Activated gamma-delta T cell treated with anti-CD3 and anti-CD28 coated beads, Interleukin-2, amount 50 U/mL, for 16 hours (primary cell): ENCODE results near the gene SUPT20HL2.
"Not testable (repeated sequence)": the region's sequence is repeated elsewhere in the genome, so short reads cannot be mapped to it uniquely, and the experiment has no call there.

Experiments used
- DNase-seq: peaks from one replicate; pipeline ENCODE4 v3.0.0-alpha.2; 2020; ENCODE audit warnings: low read depth

SUPT20HL2 gene

GRCh38 chrX:24314019-24314635 lies at the start of gene SUPT20HL2:
TSS of gene SUPT20HL2 (minus strand) at chrX:24314069. CDS start at chrX:24313315, 754 bp downstream.
- DNase-seq = no peak

GRCh38 chrX:24362089-24362745 lies 48.3 kb upstream of the SUPT20HL2 start:
- DNase-seq = not testable (repeated sequence)

- DNase-seq = no peak
Measured at GRCh38 chrX:24360272-24360671, 46.4 kb upstream of the SUPT20HL2 start, which contains the start of gene SUPT20HL1. TSS of gene SUPT20HL1 (plus strand) at chrX:24360639. CDS start at chrX:24362761, 2,122 bp downstream.

- DNase-seq = no peak
Measured at GRCh38 chrX:24357106-24357505, 43.2 kb upstream of the SUPT20HL2 start.

DNA sequence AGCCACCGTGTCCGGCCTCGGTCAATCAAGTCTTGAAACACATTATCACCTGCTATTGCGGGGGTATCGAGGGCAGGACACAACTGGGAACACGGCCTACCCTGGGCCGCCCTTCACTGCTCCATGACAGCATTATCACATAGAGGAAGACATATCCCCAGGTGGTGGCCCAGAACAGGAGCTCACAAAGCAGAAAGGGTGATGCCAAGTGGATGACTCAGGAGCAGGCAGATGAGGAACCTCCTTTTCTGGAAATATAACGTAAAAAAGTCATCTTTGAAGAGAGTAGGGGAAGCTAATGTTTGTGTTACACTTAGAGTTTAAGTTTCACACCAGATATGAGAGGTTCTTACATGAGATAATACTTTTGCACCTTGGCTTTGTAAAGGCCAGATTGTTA lies 41.2 kb upstream of the SUPT20HL2 start:
- no peak for DNase-seq

DNA sequence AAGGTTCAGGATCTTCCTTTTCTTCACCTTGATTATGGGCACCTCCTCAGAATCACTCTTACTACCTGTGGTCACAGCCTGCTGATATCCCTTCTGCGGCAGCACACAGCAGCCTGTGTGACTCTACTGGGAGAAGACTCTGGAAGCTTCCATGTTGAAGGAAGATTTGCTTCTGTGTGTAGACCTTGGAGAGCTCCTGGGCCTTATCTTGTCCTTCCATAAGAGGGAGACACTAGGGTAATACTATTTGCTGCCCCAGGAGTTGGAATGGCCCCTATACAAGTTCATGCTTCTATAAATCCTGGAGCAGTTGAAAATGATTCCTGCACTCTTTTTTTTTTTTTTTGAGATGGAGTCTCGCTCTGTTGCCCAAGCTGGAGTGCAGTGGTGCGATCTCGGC lies 36.3 kb upstream of the SUPT20HL2 start:
- DNase-seq = no peak

GRCh38 chrX:24347881-24348280 lies 34.0 kb upstream of the SUPT20HL2 start:
- DNase-seq = no peak

- DNase-seq = no peak
Measured at GRCh38 chrX:24343719-24344118, 29.9 kb upstream of the SUPT20HL2 start.

DNA sequence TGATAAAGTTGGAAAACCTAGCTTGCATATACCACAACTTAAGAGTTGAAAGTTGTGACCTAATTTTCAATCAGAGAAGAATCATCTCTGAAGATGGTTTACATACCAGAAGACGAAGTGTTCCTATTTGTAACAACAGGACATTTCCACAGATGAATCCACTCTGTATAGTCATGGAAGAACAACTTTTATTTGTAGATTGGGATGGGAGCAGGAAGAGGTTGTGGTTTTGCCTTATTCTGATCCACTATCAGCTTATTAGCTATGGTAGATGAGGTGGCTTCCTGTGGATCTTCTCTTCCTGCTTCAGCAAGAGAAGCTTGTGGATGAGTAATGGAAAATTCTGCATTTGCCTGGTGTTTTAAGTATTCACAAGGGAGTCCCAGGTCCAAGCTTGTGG lies 27.9 kb upstream of the SUPT20HL2 start:
- DNase-seq = no peak

- no peak for DNase-seq
Measured at GRCh38 chrX:24340501-24340900, 26.6 kb upstream of the SUPT20HL2 start.

GRCh38 chrX:24339911-24340310 lies 26.0 kb upstream of the SUPT20HL2 start:
- no peak for DNase-seq

GRCh38 chrX:24335871-24336270 lies 22.0 kb upstream of the SUPT20HL2 start:
- no peak for DNase-seq

DNA sequence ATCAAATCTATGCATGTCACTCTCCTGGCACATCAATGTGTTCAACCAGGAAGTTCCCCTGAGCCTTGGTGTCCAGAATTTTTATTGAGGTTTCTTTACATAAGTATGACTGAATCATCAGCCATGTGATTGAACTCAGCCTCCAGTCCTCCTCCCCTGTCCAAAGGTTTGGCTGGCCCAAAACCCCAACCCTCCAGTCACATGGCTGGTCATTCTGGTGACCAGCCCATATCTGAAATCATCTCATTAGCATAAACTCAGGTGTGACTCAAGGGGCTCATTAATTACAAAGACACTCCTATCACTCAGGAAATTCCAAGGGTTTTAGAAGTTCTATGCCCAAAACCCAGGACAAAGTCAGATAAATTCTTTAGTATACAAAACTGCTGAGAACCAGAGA lies 20.6 kb upstream of the SUPT20HL2 start:
- DNase-seq = no peak

GRCh38 chrX:24333371-24333770 lies 19.5 kb upstream of the SUPT20HL2 start:
- DNase-seq = no peak

DNA sequence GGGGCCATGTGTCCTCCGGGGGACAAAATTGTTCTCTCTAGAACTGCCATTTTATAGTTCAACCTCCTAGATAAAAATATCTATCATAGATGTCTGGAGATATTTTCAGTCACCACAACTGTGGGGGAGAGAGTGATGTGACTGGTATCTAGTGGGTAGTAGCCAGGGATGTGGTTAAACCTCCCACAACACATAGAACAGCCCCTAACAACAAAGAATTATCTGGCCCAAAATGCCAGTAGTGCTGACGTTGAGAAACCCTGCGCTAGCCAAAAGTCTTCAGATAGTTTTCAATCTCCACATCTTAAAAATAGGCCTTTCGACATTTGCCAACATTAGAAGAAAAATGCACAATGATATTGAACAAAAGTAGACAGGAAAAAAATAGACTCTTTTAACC lies 19.0 kb upstream of the SUPT20HL2 start:
- no peak for DNase-seq

- DNase-seq = no peak
Measured at GRCh38 chrX:24325231-24325630, 11.4 kb upstream of the SUPT20HL2 start.

- no peak for DNase-seq
Measured at GRCh38 chrX:24321741-24322395, 8.0 kb upstream of the SUPT20HL2 start.

DNA sequence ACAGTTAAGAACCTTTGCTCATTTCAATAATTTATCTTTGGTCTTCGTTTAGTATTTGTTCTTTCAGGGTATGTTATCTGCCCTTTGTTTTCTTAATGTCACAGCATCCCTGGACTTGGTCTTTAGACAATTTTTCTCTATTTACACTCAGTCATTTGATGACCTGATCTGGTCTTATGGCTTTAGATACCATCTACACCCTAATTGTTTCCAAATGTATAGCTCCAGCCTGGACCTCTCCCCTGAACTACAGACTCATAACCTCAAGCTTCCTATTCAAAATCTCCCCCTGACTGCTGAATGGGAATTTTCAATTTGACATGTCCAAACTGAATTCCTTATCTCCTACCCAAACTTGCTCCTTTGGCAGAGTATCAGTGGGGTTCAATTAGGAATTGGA lies 3.7 kb upstream of the SUPT20HL2 start:
- DNase-seq = no peak

GRCh38 chrX:24316111-24316510 lies 2.2 kb upstream of the SUPT20HL2 start:
- no peak for DNase-seq

- DNase-seq = not testable (repeated sequence)
Measured at GRCh38 chrX:24312249-24312607, 1.6 kb downstream of the SUPT20HL2 start.

DNA sequence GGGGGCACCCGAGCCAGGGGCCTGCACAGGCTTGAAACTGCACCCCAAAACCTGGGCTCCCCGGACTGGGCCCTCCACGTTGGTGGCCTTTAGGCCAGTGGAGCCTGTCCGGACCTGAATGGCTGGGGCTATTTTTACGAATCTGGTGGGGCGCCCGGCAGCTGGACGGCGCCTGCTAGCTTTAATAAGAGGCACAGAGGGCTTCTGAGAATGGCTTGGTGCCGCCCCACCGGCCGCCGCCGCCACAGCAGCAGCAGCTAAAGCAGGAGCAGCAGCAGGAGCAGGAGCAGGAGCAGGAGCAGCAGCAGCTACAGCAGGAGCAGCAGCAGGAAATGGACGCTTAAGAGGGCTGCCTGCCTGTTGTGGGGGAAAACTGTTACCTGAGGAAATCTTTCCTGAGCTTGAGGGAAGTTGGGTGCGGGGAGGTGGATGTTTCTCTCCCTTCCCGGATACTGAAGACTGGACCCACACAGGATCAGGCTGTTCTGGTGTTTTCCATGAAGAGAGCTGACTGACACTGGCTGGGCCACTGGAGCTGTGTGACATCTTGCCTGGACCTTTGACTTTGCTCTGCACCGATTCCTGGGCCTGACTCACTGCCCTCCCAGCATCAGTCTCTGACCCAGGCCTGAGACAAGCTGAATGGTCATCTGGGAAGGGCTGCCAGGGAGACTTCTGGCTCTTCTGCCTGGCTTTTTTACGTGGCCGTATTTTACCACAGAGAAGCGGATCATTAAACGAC lies 2.2 kb downstream of the SUPT20HL2 start:
- not testable (repeated sequence) for DNase-seq

- DNase-seq = not testable (repeated sequence)
Measured at GRCh38 chrX:24310916-24311315, 3.0 kb downstream of the SUPT20HL2 start.
